Endodermal cell (in vitro differentiated cells): ENCODE measurements around the gene SLC7A14. TPM values are rescaled to one million over a fixed set of nuclear protein-coding genes. Genes with fewer than 3 reads are reported as not detected.

Experiments
- DNase-seq: peaks from one replicate; pipeline ENCODE4 v3.0.0-alpha.2; 2017
- H3K27ac ChIP-seq: 2 replicates; pipeline ENCODE4 v1.5.1; 2013; ENCODE audit warnings: mild to moderate bottlenecking, low read depth, low read length, moderate library complexity
- H3K27me3 ChIP-seq: 2 replicates; pipeline ENCODE4 v1.6.1; 2013; ENCODE audit warnings: mild to moderate bottlenecking, low read length, moderate library complexity; ENCODE audit not compliant: insufficient read depth, control insufficient read depth, poor library complexity, severe bottlenecking
- H3K36me3 ChIP-seq: 2 replicates; pipeline ENCODE4 v1.7.0; 2013; ENCODE audit warnings: mild to moderate bottlenecking, low read length, moderate library complexity; ENCODE audit not compliant: control insufficient read depth, insufficient read depth
- H3K4me1 ChIP-seq: one replicate; pipeline ENCODE4 v1.7.0; 2013; ENCODE audit warnings: low read length; ENCODE audit not compliant: control insufficient read depth, insufficient read depth
- H3K4me3 ChIP-seq: 2 replicates; pipeline ENCODE4 v1.5.1; 2013; ENCODE audit warnings: mild to moderate bottlenecking, low read length, moderate library complexity
- H3K9ac ChIP-seq: 2 replicates; pipeline ENCODE4 v1.6.1; 2013; ENCODE audit warnings: mild to moderate bottlenecking, low read length, moderate library complexity; ENCODE audit not compliant: poor library complexity, severe bottlenecking; ENCODE audit errors: extremely low read depth
- H3K9me3 ChIP-seq: 2 replicates; pipeline ENCODE4 v1.6.1; 2013; ENCODE audit warnings: mild to moderate bottlenecking, low read length, moderate library complexity; ENCODE audit not compliant: control insufficient read depth
- H3K27ac Mint-ChIP-seq: 2 replicates; pipeline ENCODE4 v1.8.0; 2020; ENCODE audit warnings: mixed read lengths
- H3K27me3 Mint-ChIP-seq: 2 replicates; pipeline ENCODE4 v1.8.0; 2021; ENCODE audit warnings: mild to moderate bottlenecking, mixed read lengths; ENCODE audit not compliant: insufficient read depth
- H3K36me3 Mint-ChIP-seq: 2 replicates; pipeline ENCODE4 v1.8.0; 2020; ENCODE audit warnings: low read depth, mixed read lengths
- H3K4me1 Mint-ChIP-seq: 2 replicates; pipeline ENCODE4 v1.8.0; 2020; ENCODE audit warnings: mixed read lengths
- H3K4me3 Mint-ChIP-seq: 2 replicates; pipeline ENCODE4 v1.8.0; 2020; ENCODE audit warnings: mild to moderate bottlenecking, moderate library complexity, mixed read lengths
- H3K9me3 Mint-ChIP-seq: 2 replicates; pipeline ENCODE4 v1.8.0; 2020; ENCODE audit warnings: mild to moderate bottlenecking, mixed read lengths
- WGBS, 2 experiments: methylation state at CpG; one replicate each; pipeline versions ENCODE4 v1.1.5 to v1.1.7; 2013; ENCODE audit warnings: missing lambda C conversion rate in 2 of 2, mixed read lengths in 1 of 2; ENCODE audit not compliant: insufficient coverage in 1 of 2, insufficient read length in 1 of 2; 5-methylcytosine and 5-hydroxymethylcytosine counted together
- total RNA-seq, 2 donors: library from RNA; stranded (reverse); fragmentation: NEBNext Ultra II Directional in 1 of 2; extraction: Animal tissue kit (Norgen Biotek cat#: 25700) in 1 of 2; gene quantifications; 2 replicates in 1 of 2; 3 replicates in 1 of 2; pipeline ENCODE4 v1.2.1, GENCODE V29; 2021
- TF ChIP-seq, protein P1 (sequence below): fragments of 200-600 bp; sonication (generic); conservative IDR thresholded peaks from 2 replicates; pipeline ENCODE4 v1.5.0; 2021; ENCODE audit warnings: antibody characterized with exemption, mild to moderate bottlenecking

Gene SLC7A14
- total RNA-seq, 2 donors from 2014 or later: 0.29 to 0.42 TPM

DNA sequence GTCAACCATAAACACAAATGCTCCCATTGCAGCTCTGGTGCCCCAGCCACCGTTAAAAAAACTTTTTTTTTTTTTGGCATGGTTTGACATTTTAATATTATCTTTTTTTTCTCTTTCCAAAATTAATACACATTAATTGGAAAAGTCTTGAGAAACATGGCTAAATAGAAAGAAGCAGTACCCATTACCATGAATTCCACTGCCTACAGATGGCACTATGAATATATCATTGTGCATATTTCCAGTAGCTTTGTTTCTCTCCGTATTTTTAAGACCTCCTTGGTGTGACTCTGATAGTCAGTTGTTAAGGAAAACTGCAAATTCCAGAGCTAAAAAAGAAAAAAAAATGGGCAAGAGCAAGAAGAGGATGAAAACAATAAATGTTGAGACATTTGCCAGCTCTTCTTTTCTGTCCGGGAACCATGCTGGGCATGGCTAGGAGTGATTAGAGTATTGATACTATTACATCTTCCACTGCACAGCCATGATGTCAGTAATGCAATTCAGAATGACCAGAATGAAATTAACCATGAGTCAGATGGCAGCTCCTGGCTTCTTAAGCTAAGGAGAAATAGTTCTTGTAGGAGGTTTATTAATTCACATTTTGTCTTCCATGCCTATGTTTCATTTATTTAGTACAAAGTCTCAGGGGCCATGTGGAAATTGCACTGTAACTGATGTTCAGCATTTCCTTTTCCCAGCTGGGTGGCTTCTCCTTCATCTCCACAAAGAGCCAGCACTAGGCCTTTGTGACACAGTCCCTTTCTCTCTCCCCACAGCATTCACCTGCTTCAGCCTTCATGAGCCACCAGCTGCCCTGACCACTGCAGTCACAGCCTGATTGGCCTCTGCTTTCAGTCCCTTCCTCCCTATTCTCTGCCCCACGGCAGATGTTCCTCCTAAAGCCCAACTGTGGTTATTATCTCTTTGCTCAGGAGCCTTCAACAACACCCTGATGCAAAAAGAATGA is 31.8 kb downstream of the SLC7A14 start:
- no peak overlapping the region for H3K27ac Mint-ChIP-seq
- no peaks in the 10 kb centered on the region for H3K27me3 ChIP-seq
- no peaks in the 10 kb centered on the region for H3K27me3 Mint-ChIP-seq
- no peak overlapping the region for H3K4me3 ChIP-seq
- no peak overlapping the region for H3K4me3 Mint-ChIP-seq
- no peaks in the 10 kb centered on the region for H3K36me3 Mint-ChIP-seq
- H3K9me3 Mint-ChIP-seq: no peaks in the 10 kb centered on the region
- no peaks in the 10 kb centered on the region for H3K36me3 ChIP-seq
- H3K27ac ChIP-seq: no peak overlapping the region
- WGBS, 2 experiments: 91 to 100% methylated on average over 1 to 3 of the region's 4 CpGs
- no peaks in the 10 kb centered on the region for H3K9me3 ChIP-seq
- no peak overlapping the region for H3K9ac ChIP-seq
- H3K4me1 Mint-ChIP-seq: no peaks in the 10 kb centered on the region
- TF ChIP-seq, protein P1, sequence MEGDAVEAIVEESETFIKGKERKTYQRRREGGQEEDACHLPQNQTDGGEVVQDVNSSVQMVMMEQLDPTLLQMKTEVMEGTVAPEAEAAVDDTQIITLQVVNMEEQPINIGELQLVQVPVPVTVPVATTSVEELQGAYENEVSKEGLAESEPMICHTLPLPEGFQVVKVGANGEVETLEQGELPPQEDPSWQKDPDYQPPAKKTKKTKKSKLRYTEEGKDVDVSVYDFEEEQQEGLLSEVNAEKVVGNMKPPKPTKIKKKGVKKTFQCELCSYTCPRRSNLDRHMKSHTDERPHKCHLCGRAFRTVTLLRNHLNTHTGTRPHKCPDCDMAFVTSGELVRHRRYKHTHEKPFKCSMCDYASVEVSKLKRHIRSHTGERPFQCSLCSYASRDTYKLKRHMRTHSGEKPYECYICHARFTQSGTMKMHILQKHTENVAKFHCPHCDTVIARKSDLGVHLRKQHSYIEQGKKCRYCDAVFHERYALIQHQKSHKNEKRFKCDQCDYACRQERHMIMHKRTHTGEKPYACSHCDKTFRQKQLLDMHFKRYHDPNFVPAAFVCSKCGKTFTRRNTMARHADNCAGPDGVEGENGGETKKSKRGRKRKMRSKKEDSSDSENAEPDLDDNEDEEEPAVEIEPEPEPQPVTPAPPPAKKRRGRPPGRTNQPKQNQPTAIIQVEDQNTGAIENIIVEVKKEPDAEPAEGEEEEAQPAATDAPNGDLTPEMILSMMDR: no peak
- H3K4me1 ChIP-seq: no peaks in the 10 kb centered on the region
- no peak for DNase-seq

DNA sequence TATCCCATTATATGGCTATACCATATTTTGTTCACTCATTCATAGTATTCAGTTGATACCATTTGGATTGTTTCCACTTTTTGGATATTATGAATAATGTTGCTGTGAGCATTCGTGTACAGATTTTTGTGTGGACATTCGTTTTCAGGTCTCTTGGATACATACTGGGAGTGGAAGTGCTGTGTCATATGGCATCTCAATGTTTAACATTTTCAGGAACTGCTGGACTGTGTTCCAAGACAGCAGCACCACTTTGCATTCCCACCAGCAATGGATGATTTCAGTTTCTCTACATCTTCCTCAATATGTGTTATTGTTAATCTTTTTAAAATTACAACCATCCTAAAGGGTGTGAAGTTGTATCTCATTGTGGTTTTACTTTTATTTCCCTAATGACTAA is 34.6 kb downstream of the SLC7A14 start:
- Mint-ChIP-seq H3K27me3 (no peaks in the 10 kb centered on the region), H3K9me3 (no peaks in the 10 kb centered on the region), H3K4me3 (no peak overlapping the region), H3K4me1 (peaks cover 4% of the 10 kb centered on the region), H3K27ac (no peak overlapping the region), H3K36me3 (no peaks in the 10 kb centered on the region)
- H3K4me3 ChIP-seq: no peak overlapping the region
- H3K36me3 ChIP-seq: no peaks in the 10 kb centered on the region
- H3K9me3 ChIP-seq: no peaks in the 10 kb centered on the region
- 76 to 85% methylated on average over 2 of the region's 2 CpGs for WGBS, 2 experiments
- H3K27me3 ChIP-seq: no peaks in the 10 kb centered on the region
- no peak overlapping the region for H3K27ac ChIP-seq
- no peak for DNase-seq
- H3K9ac ChIP-seq: no peak overlapping the region
- TF ChIP-seq, protein P1: no peak
- H3K4me1 ChIP-seq: no peaks in the 10 kb centered on the region

DNA sequence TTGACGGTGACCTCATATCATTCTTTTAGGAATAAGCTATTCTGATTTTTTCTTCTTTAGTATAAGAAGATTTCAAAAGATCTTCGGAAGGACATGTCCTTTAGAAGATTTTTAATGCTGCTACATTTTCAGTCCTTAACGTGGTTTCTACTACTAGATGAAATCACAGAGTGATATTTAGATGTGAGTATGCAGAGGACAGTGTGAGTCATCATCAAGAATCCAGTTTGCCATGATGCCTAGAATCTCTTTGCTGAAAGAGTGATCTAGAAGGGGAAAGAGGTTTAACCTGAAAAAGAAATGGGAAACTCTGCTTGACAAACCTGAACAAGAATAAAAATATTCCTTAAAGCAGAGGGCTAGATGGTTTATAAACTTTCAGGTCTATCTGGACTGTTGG is 43.2 kb downstream of the SLC7A14 start:
- Histone ChIP-seq H3K4me3 (no peak overlapping the region), H3K27ac (no peak overlapping the region), H3K4me1 (no peaks in the 10 kb centered on the region), H3K27me3 (peaks cover 32% of the 10 kb centered on the region), H3K9me3 (no peaks in the 10 kb centered on the region), H3K9ac (no peak overlapping the region), H3K36me3 (no peaks in the 10 kb centered on the region)
- no peak for DNase-seq
- peaks cover 4% of the 10 kb centered on the region for H3K4me1 Mint-ChIP-seq
- no peak overlapping the region for H3K27ac Mint-ChIP-seq
- WGBS, 2 experiments: 94 to 100% methylated on average over 2 to 3 of the region's 3 CpGs
- peaks cover 12% of the 10 kb centered on the region for H3K27me3 Mint-ChIP-seq
- H3K4me3 Mint-ChIP-seq: no peak overlapping the region
- TF ChIP-seq, protein P1: no peak
- H3K9me3 Mint-ChIP-seq: no peaks in the 10 kb centered on the region
- H3K36me3 Mint-ChIP-seq: no peaks in the 10 kb centered on the region
